K562 (cell line): ENCODE results near the gene OR6K6. TPM values are rescaled to one million over a fixed set of nuclear protein-coding genes. Genes with fewer than 3 reads are reported as not detected.

Experiments
- ATAC-seq: fragments of 200-7000 bp; cut with Tn5 transposase; 3 replicates; pipeline ENCODE4 v1.9.1; 2020; ENCODE audit warnings: moderate library complexity
- BruUV-seq: library from RNA; stranded (reverse); fragments of 400-500 nt; replicated peaks from 2 replicates; lab custom pipeline; 2021; lab: Mats Ljungman, UMichigan
- CTCF ChIA-PET: fragments of 300-600 bp; formaldehyde crosslinking; extraction: SDS; loops from one replicate; lab custom pipeline; 2021; ENCODE audit warnings: low intra/inter-chr PET ratio; lab: Yijun Ruan, JAX
- POLR2A ChIA-PET: fragments of 300-600, 350-650 bp; sonication (Branson Sonifier 250); formaldehyde crosslinking; extraction: SDS; loops from one replicate; lab custom pipeline; 2021; ENCODE audit warnings: antibody characterized with exemption, inconsistent platforms; lab: Yijun Ruan, JAX
- DNase-seq, 4 experiments: peaks; one replicate each; pipeline versions ENCODE4 v3.0.0 to v3.0.0-alpha.2; 2011 to 2018; ENCODE audit warnings: low spot score in 3 of 4, mixed read lengths in 3 of 4; ENCODE audit errors: extremely low read depth in 1 of 4
- FAIRE-seq: peaks from 2 replicates; lab custom pipeline; 2011; peaks lifted over from hg19 to GRCh38; lab: Jason Lieb, UNC
- H2AFZ ChIP-seq: 2 replicates; pipeline ENCODE4 v1.6.0; 2011; ENCODE audit warnings: low read depth, low read length, control low read depth, inconsistent platforms
- H3K27ac ChIP-seq: fragments of 200-600 bp; 3 replicates; pipeline ENCODE4 v1.8.0; 2011; ENCODE audit warnings: low read depth, mild to moderate bottlenecking, control low read depth, inconsistent platforms, low read length, moderate library complexity, mixed read lengths; ENCODE audit errors: extremely low read depth
- H3K27me3 ChIP-seq, 2 experiments: fragments of 300-600 bp in 1 of 2; 2 replicates in 1 of 2; 3 replicates in 1 of 2; pipeline versions ENCODE4 v1.6.0 to v1.8.0; 2011; ENCODE audit warnings: inconsistent platforms in 2 of 2, low read length in 2 of 2, mild to moderate bottlenecking in 1 of 2, mixed read lengths in 1 of 2, moderate library complexity in 1 of 2; ENCODE audit not compliant: control insufficient read depth in 2 of 2, insufficient read depth in 2 of 2
- H3K36me3 ChIP-seq: fragments of 300-600 bp; 3 replicates; pipeline ENCODE4 v1.8.0; 2011; ENCODE audit warnings: mild to moderate bottlenecking, low read length, inconsistent platforms; ENCODE audit not compliant: control insufficient read depth, insufficient read depth
- H3K4me1 ChIP-seq, 2 experiments: fragments of 200-600 bp in 1 of 2; replicated peaks in 1 of 2; 2 replicates in 1 of 2; 3 replicates in 1 of 2; pipeline versions ENCODE4 v1.5.1 to v1.8.0; 2011; ENCODE audit warnings: inconsistent platforms in 2 of 2, low read length in 2 of 2, mild to moderate bottlenecking in 1 of 2, mixed read lengths in 1 of 2, moderate library complexity in 1 of 2; ENCODE audit not compliant: control insufficient read depth in 2 of 2, insufficient read depth in 2 of 2
- H3K4me2 ChIP-seq: 2 replicates; pipeline ENCODE4 v1.6.1; 2011; ENCODE audit warnings: low read length, control low read depth, inconsistent platforms, mixed read lengths; ENCODE audit not compliant: insufficient read depth
- H3K4me3 ChIP-seq: fragments of 200-600 bp; sonication (generic), shearing (Covaris generic); 2 replicates; pipeline ENCODE4 v1.5.1; 2016; ENCODE audit warnings: control low read depth, inconsistent platforms
- H3K79me2 ChIP-seq: fragments of 200-600 bp; 3 replicates; pipeline ENCODE4 v1.8.0; 2011; ENCODE audit warnings: low read length, inconsistent platforms; ENCODE audit not compliant: control insufficient read depth, insufficient read depth
- H3K9ac ChIP-seq, 2 experiments: 2 replicates each; pipeline versions ENCODE4 v1.6.0 to v1.6.1; 2011; ENCODE audit warnings: low read depth in 2 of 2, low read length in 2 of 2, control low read depth in 1 of 2, inconsistent platforms in 1 of 2, mild to moderate bottlenecking in 1 of 2, mixed read lengths in 1 of 2; ENCODE audit not compliant: insufficient read depth in 1 of 2
- H3K9me1 ChIP-seq: one replicate; pipeline ENCODE4 v1.6.0; 2011; ENCODE audit warnings: inconsistent platforms, mild to moderate bottlenecking, low read length, moderate library complexity; ENCODE audit not compliant: control insufficient read depth, insufficient read depth
- H3K9me3 ChIP-seq: replicated peaks from 2 replicates; pipeline ENCODE4 v1.5.1; 2011; ENCODE audit warnings: low read depth, low read length, inconsistent platforms; ENCODE audit not compliant: control insufficient read depth, insufficient read depth
- H4K20me1 ChIP-seq: replicated peaks from 2 replicates; pipeline ENCODE4 v1.6.1; 2011; ENCODE audit warnings: low read length, inconsistent platforms, mixed read lengths; ENCODE audit not compliant: control insufficient read depth, insufficient read depth
- PRMT5 ChIP-seq: sonication (generic); formaldehyde crosslinking; IDR thresholded peaks from 2 replicates; pipeline ENCODE4 v1.5.0; 2020; ENCODE audit warnings: missing genetic modification reagents
- RAD21 ChIP-seq, 2 experiments: fragments of 250-450 bp in 1 of 2; fragments of 450-650 bp in 1 of 2; sonication (Bioruptor Pico) in 1 of 2; formaldehyde crosslinking in 1 of 2; IDR thresholded peaks in 1 of 2; conservative IDR thresholded peaks in 1 of 2; 2 replicates each; pipeline versions ENCODE4 v1.4.0 to v1.8.0; 2020 to 2022; ENCODE audit warnings: mild to moderate bottlenecking in 2 of 2, moderate library complexity in 1 of 2
- WGBS: fragments of 100-300 bp; shearing (Covaris generic); methylation state at CpG from one replicate; pipeline ENCODE4 v1.1.6; 2016; ENCODE audit warnings: low coverage, mixed read lengths; ENCODE audit not compliant: insufficient coverage; ENCODE audit errors: missing lambda C conversion rate; 5-methylcytosine and 5-hydroxymethylcytosine counted together
- in situ Hi-C: fragments of 300-500 bp; cut with MboI; formaldehyde crosslinking; loops from 4 replicates; pipeline ENCODE4 v1.15.0; 2018; ENCODE audit warnings: inconsistent platforms, mixed read lengths
- intact Hi-C: fragments of 100-400 bp; cut with micrococcal nuclease; formaldehyde crosslinking; loops from 2 replicates; pipeline ENCODE4 v1.14.2; 2022
- polyA plus RNA-seq, 8 experiments: library from polyadenylated mRNA; depleted of rRNA in 4 of 8; stranded (reverse) in 5 of 8; unstranded in 3 of 8; fragments of >200 nt; fragmentation: Nextera tagmentation in 2 of 8; fragmentation: Illumina TruSeq in 1 of 8; extraction: Ambion mirVana in 2 of 8; extraction: Trizol in 1 of 8; gene quantifications; 2 replicates each; pipeline versions ENCODE4 v1.2.1 to v1.2.3, GENCODE V29; 2011 to 2014; ENCODE audit warnings: inconsistent platforms in 1 of 8, missing spikeins in 1 of 8
- total RNA-seq, 7 experiments: library from RNA; depleted of rRNA in 6 of 7; stranded (reverse); fragments of >200 nt in 6 of 7; fragmentation: Illumina TruSeq in 2 of 7; extraction: Trizol in 2 of 7; gene quantifications; 2 replicates each; pipeline versions ENCODE4 v1.2.1 to v1.2.3, GENCODE V29; 2011 to 2021; ENCODE audit warnings: low replicate concordance in 1 of 7

OR6K6 gene
- total and polyA plus RNA-seq, 9 of the 15 experiments (the other 6 are each of a cell fraction or from before 2014, with no cell fraction given): not detected

GRCh38 chr1:158752155-158752712 is 2.3 kb upstream of the OR6K6 start:
- Histone ChIP-seq H3K4me3 (no peak overlapping the region), H3K9ac (peak overlapping the region in 1 of 2 experiments; percentile 53; a peak in 1 of 4 replicates), H3K9me1 (no peaks in the 10 kb centered on the region), H2AFZ (no peak overlapping the region), H3K4me1 (peaks cover 0 to 4% of the 10 kb centered on the region in 2 experiments; a peak in 2 of 5 replicates), H3K36me3 (no peaks in the 10 kb centered on the region), H3K9me3 (no peaks in the 10 kb centered on the region), H3K79me2 (no peaks in the 10 kb centered on the region), H3K27ac (no peak overlapping the region), H3K27me3 (no peaks in the 10 kb centered on the region), H3K4me2 (no peak overlapping the region), H4K20me1 (no peaks in the 10 kb centered on the region)
- no TSS peak for BruUV-seq
- FAIRE-seq (no peak), ATAC-seq (peak; percentile 55), DNase-seq (no peak)
- CTCF ChIA-PET: no interaction called here
- TF ChIP-seq PRMT5 (CRISPR knock-in tag) (no peak), RAD21 (CRISPR knock-in tag; conservative IDR thresholded peaks at IDR 0.05 in 1 of 2, IDR thresholded peaks at IDR 0.05 in 1 of 2) (peak in 1 of 2 experiments; percentile 3; a peak in 1 of 4 replicates)
- intact Hi-C loops: no loop called here
- POLR2A ChIA-PET: no interaction called here
- in situ Hi-C loops: no loop called here
- 52% methylated on average over 9 of the region's 9 CpGs for WGBS
